ENCODE data around the gene CD3E. TPM values are rescaled to one million over a fixed set of nuclear protein-coding genes. Genes with fewer than 3 reads are reported as not detected.

Gene CD3E
- total RNA-seq, 1 experiment from 2014 or later = not detected

- Histone ChIP-seq H2BK20ac (ENCODE audit: low read depth, low read length, poor library complexity, severe bottlenecking) (no peak overlapping the region), H3K14ac (ENCODE audit: insufficient read depth, low read length) (no peak overlapping the region), H3K79me2 (ENCODE audit: insufficient read depth, low read length) (no peaks in the 10 kb centered on the region), H3K23me2 (ENCODE audit: insufficient read length, low read depth, low read length, poor library complexity, severe bottlenecking) (no peaks in the 10 kb centered on the region), H4K8ac (replicated peaks; ENCODE audit: insufficient read length, low read depth, low read length) (no peak overlapping the region), H3T11ph (ENCODE audit: low read length) (no peak overlapping the region), H4K20me1 (ENCODE audit: control insufficient read depth, insufficient read depth, insufficient read length) (no peaks in the 10 kb centered on the region), H3K27ac (ENCODE audit: insufficient read length, low read depth, low read length) (no peak overlapping the region), H3K9me3 (ENCODE audit: control insufficient read depth, low read depth, low read length) (no peaks in the 10 kb centered on the region), H3K9ac (ENCODE audit: extremely low read depth, insufficient read length, low read length) (no peak overlapping the region), H2BK15ac (ENCODE audit: low read depth, low read length) (no peak overlapping the region), H2AFZ (ENCODE audit: low read length) (no peak overlapping the region), H3K4me2 (ENCODE audit: insufficient read depth, insufficient read length, low read length) (no peak overlapping the region), H2AK5ac (ENCODE audit: insufficient read length, low read length) (no peak overlapping the region), H3K23ac (ENCODE audit: insufficient read length, low read depth, low read length) (no peak overlapping the region), H3K18ac (ENCODE audit: insufficient read length, low read depth, low read length) (no peak overlapping the region), H3K4ac (ENCODE audit: low read depth, low read length) (no peak overlapping the region), H2BK12ac (ENCODE audit: insufficient read length, low read depth, low read length) (no peak overlapping the region), H3K56ac (ENCODE audit: insufficient read length, low read depth, low read length) (no peak overlapping the region), H2BK120ac (ENCODE audit: low read depth, low read length, poor library complexity, severe bottlenecking) (no peak overlapping the region), H4K5ac (ENCODE audit: insufficient read length, low read depth, low read length) (no peak overlapping the region), H4K91ac (ENCODE audit: insufficient read length, low read depth, low read length) (no peak overlapping the region), H3K79me1 (ENCODE audit: insufficient read depth, low read depth, low read length, poor library complexity, severe bottlenecking) (no peaks in the 10 kb centered on the region), H3K4me1 (ENCODE audit: insufficient read depth, low read length) (peaks cover 1% of the 10 kb centered on the region; the same call in 1 of the 2 replicates), H3K27me3 (ENCODE audit: insufficient read depth, low read length) (no peaks in the 10 kb centered on the region), H2BK5ac (ENCODE audit: insufficient read length, low read length) (no peak overlapping the region)
- no CpG with 5 or more reads among the region's 5 CpGs for WGBS (ENCODE audit: extremely low coverage, insufficient read length, low lambda C conversion rate)
- DNase-seq = no peak
- Mint-ChIP-seq H3K4me1 (peaks cover 10 to 14% of the 10 kb centered on the region in 2 experiments), H3K36me3 (ENCODE audit: insufficient read depth in 1 of 3, low read depth in 3 of 3) (peaks cover 0 to 3% (median 2%) of the 10 kb centered on the region in 3 experiments; a peak in 2 of 7 replicates), H3K9me3 (peaks cover 0 to 3% of the 10 kb centered on the region in 2 experiments; a peak in 2 of 5 replicates), H3K27me3 (ENCODE audit: low read depth) (peaks cover 14% of the 10 kb centered on the region), H3K27ac (no peak overlapping the region), H3K4me3 (no peak overlapping the region)
- TF ChIP-seq CTCF (conservative IDR thresholded peaks at IDR 0.05) = no peak
Measured at GRCh38 chr11:118321386-118322082, 17.0 kb downstream of the CD3E start.

Measured in H9 (cell line).